Epithelial cell of prostate (primary cell): ENCODE data around the gene NOC2L.
"Not testable (repeated sequence)": the region's sequence is repeated elsewhere in the genome, so short reads cannot be mapped to it uniquely, and the experiment has no call there.

Source experiments
- DNase-seq: peaks from one replicate; pipeline ENCODE4 v3.0.0-alpha.2; 2011; ENCODE audit warnings: low read depth, low spot score
- H3K27ac ChIP-seq: fragments of 450-650 bp; 2 replicates; pipeline ENCODE4 v1.5.1; 2017; ENCODE audit warnings: mild to moderate bottlenecking

The NOC2L gene

DNA sequence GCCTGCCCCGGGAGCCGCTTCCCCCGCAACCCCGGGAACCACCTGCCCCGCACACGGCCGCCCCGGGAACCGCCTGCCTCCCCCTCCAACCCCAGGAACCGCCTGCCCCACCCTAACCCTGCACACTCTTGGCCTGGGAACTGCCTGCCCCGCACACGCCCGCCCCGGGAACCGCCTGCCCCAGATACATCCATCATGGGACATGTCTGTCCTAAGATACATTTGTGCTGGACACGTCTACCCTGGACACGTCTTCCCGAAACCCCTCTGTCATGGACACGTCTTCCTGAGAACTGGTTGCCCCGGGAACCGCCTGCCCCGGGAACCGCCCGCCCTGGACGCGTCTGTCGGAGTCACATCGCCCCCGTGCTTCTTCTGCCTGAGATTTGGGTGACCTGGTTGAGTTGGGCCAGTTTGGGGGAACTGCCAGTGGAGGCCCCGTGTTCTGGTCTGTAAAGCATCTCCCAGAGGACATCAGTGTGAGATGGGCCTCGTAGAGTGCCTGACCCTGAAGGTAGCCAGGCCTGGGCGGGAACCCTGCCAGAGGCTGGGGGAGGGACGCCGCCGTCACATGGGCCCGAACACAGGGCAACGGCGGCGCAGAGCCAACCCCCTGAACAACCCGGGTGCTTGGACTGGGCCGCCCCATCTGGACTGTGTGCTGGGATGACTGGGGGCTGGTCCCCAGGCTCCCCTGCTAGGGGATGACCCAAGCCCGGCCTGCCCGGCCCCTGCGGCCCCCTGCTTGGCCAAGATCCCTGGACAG is 19.2 kb upstream of the NOC2L start:
- DNase-seq, result no peak
- no peak overlapping the region for H3K27ac ChIP-seq

GRCh38 chr1:976791-977190 is 17.7 kb upstream of the NOC2L start:
- H3K27ac ChIP-seq, DNase-seq: not testable (repeated sequence)

GRCh38 chr1:975896-976683 is 17.0 kb upstream of the NOC2L start:
- H3K27ac ChIP-seq, result peak overlapping the region; percentile 57
- no peak for DNase-seq

DNA sequence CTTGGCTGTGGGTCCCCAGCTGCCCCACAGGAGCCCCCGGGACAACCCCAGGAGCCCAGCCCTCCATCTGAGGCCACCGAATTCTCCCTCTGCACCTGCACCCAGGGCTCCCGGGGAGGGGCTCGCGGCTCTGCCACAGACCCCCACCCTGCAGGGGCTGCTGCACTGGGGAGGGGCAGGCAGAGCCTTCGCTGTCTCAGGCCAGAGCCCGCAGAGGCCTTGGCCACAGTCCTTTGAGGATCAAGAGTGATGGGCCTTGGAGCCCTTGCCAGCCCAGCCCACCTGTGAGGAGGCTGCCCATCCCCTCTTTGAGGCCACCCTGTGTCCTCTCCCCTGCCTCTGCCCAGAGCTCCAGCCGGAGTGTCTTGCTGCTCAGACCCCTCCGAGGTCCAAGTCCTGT is 16.3 kb upstream of the NOC2L start:
- peak overlapping the region; percentile 57 for H3K27ac ChIP-seq
- DNase-seq, result no peak

GRCh38 chr1:974687-975328 is 15.8 kb upstream of the NOC2L start:
- no peak for DNase-seq
- no peak overlapping the region for H3K27ac ChIP-seq

GRCh38 chr1:974293-974640 is 15.2 kb upstream of the NOC2L start:
- DNase-seq, result no peak
- H3K27ac ChIP-seq, result no peak overlapping the region

GRCh38 chr1:973459-974292 is 14.6 kb upstream of the NOC2L start:
- no peak for DNase-seq
- H3K27ac ChIP-seq, result no peak overlapping the region

GRCh38 chr1:972726-973458 is 13.8 kb upstream of the NOC2L start:
- no peak for DNase-seq

GRCh38 chr1:971751-972506 is 12.9 kb upstream of the NOC2L start:
- no peak for DNase-seq
- no peak overlapping the region for H3K27ac ChIP-seq

More at GRCh38 chr1:972726-973458, 13.8 kb upstream of the NOC2L start:
- no peak overlapping the region for H3K27ac ChIP-seq

GRCh38 chr1:970973-971730 is 12.1 kb upstream of the NOC2L start:
- no peak overlapping the region for H3K27ac ChIP-seq

DNA sequence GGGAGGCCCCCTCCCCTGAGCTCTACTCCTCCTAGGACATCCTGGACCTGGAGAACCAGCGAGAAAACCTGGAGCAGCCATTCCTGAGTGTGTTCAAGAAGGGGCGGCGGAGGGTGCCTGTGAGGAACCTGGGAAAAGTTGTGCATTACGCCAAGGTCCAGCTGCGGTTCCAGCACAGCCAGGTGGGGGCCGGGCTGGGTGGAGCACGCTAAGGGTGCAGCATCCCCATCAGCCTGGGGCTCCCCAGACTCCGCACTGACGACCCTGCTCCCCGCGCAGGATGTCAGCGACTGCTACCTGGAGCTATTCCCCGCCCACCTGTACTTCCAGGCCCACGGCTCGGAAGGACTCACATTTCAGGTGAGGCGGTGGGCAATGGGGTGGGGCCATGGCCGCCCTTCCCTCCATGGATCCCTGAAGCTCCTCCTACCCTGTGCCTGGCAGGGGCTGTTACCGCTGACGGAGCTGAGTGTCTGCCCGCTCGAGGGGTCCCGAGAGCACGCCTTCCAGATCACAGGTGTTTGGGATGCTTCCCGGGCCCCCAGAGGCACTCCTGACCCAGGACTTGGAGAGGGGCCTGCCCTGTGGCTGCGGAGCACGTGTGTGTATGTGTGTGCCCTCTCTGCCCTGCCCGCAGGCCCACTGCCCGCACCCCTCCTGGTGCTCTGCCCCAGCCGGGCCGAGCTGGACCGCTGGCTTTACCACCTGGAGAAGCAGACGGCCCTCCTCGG is 11.4 kb upstream of the NOC2L start:
- no peak for DNase-seq
- H3K27ac ChIP-seq, result no peak overlapping the region

More at GRCh38 chr1:970973-971730, 12.1 kb upstream of the NOC2L start:
- no peak for DNase-seq

- no peak for DNase-seq
- no peak overlapping the region for H3K27ac ChIP-seq
Measured at GRCh38 chr1:969260-969855, 10.3 kb upstream of the NOC2L start.

GRCh38 chr1:967466-968343 is 8.6 kb upstream of the NOC2L start:
- H3K27ac ChIP-seq, result peak overlapping the region; percentile 99
- no peak for DNase-seq

- DNase-seq, result no peak
- peak overlapping the region; percentile 99 for H3K27ac ChIP-seq
Measured at GRCh38 chr1:966704-967300, 7.7 kb upstream of the NOC2L start.

DNA sequence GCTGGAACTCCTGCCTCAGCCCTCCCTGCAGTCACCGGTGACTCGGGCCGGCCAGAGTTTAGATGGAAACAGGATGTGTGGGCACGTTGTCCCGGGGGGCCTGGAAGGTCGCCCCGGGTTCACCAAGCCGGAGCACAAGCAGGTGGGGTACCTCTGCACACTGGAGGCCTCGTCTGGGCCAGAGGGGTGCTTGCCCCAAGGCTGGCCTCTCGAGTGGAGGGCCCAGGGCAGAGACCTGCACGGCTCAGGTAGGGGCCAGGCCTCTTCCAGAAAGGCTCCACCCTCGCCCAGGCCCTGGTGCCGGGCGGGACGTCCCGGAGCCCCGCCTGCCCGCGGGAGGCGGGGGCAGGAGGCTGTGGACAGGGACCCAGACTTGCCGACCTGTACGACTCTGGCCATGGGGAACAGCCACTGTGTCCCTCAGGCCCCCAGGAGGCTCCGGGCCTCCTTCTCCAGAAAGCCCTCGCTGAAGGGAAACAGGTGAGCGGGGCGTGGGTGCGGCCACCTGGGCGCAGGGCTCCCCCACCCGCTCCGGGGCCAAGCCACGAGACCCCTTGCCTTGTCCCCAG is 7.2 kb upstream of the NOC2L start, which contains the start of gene PLEKHN1:
Gene PLEKHN1 (plus strand): TSS at position 348 of the 569 bp plus-strand sequence. CDS start 50 bp downstream, at position 398.
- no peak for DNase-seq

More for the DNA sequence above, 7.2 kb upstream of the NOC2L start, which contains the start of gene PLEKHN1:
- H3K27ac ChIP-seq, result peak within 1 kb of the TSS; percentile 99
